GM19452 (cell line): ENCODE measurements around the gene BRSK2.
"Not testable (repeated sequence)": the region's sequence is repeated elsewhere in the genome, so short reads cannot be mapped to it uniquely, and the experiment has no call there.

Experiments
- ATAC-seq: cut with Tn5 transposase; IDR thresholded peaks from one replicate; pipeline ENCODE4 v1.9.1; 2021; ENCODE audit not compliant: unreplicated experiment

Gene BRSK2

DNA sequence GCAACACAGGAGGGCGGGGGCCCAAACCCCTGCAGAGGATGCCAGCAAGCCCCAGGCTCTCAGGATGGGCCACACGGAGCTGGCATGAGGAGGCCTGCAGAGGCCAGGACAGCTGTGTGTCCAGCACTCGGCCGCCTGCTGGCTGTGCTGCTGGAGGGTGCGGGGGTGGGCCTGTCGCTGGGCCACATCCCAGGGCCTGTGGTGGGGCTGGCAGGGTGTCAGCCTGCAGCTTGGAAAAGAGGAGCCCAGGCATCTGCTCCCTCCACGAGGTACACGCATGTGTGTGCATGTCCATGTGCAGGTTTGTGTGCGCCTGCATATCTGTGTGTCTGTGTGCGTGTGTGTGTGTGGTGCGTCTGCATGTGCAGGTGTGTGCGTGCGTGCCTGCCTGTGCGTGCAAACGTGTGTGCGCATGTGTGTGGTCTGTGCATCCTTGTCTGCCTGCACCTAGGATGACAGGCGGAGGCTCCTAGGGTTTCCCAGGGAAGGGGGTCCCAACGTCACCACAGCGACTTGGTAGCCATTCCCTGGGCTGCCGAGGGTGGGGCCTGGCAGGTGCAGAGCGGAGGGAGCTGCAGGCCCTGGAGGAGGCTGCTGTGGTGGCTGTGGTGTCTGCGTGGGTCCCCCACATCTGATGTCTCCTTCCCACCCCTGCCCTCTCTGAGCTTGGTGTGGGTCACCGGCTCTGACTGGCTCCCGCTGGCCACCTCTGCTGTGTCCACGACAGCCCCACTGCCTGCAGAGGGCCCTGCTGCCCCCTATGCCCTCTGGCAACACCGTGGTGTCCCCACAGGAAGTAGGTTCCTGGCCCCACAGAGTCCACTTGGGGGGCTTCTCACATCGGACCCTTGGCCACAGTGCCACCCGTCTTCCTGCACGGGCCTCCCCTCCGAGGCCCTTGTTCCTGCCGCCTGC, 17.1 kb downstream of the BRSK2 start:
- ATAC-seq: no peak

DNA sequence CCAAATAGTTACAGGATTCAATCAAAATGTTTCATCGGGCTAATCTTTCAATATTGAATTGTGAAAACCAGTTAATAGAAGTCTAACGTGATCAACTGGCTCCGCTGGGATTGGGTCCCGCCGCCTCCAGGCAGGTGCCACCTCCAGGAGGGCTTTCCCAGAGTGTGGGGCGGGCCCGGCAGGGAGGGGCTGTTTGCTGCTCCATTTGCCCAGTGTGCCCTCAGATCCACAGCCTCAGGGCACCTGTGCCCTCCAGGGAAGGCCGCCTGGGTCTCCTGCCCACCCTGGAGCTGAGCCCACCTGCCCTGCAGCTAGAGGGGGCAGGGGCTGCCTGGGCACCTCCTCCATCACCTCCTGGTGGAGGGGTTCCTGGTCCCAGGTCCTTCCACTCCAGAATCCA, 17.9 kb downstream of the BRSK2 start:
- ATAC-seq: no peak

DNA sequence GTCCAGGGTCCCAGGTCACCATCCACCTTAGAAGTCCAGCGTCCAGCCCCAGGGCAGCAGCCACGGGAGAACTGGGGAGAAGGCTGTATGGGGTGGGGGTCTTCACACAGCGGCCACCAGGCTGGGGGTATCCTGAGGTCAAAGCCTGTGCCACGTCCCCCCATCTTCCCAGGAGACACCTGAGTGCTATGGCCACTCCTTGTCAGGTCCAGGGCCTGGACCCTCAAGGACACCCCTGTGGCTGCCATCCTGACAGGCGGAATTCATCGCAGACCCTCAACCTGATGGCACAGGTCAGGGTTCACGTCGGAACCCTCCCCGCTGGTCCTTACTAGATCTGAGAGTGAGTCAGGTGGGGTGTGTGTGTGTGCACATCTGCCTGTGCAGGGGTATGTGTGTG, 18.6 kb downstream of the BRSK2 start:
- no peak for ATAC-seq

DNA sequence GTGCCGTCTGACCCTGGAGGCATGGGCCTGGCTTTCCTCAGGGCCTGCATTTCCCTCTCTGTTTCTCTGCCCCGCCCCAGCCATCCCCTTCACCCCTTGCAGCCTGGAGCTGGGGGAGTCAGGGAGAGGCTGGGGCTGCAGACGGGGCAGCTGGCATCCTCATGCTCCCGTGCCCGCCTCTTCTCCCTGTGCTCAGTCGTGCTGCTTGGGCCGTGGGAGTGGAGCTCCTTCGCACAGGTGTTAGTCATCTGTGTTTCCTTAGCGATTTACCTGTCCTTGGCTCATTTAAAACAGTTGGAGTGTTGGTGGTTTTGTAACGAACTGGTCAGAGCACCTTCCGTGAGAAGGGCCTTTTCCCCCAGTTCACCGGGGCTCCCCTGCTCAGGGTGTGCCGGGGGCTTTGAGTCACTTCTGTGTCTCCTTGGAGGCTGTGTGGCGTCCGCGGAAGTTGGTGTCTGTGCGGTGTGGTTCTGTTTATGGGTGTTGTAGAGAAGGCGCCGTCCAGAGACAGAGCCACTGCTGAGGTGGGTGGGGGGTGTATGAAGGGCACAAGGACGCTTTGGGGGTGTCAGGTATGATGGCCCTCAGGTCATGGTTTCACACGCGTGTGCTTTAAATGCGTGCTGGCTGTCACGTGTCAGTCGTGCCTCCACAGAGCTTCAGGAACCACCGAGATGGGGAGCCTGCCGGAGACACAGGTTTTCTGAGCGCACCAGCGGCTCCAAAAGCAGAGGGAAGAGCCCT, 19.5 kb downstream of the BRSK2 start:
- no peak for ATAC-seq

DNA sequence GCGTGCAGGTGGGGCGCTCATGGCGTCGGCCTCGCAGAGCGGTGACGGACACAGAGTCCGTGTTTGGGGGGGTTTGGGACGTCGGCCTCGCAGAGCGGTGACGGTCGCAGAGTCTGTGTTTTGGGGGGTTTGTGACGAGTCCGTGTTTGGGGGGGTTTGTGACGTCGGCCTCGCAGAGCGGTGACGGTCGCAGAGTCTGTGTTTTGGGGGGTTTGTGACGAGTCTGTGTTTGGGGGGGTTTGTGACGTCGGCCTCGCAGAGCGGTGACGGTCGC, 20.1 kb downstream of the BRSK2 start:
- ATAC-seq: not testable (repeated sequence)

DNA sequence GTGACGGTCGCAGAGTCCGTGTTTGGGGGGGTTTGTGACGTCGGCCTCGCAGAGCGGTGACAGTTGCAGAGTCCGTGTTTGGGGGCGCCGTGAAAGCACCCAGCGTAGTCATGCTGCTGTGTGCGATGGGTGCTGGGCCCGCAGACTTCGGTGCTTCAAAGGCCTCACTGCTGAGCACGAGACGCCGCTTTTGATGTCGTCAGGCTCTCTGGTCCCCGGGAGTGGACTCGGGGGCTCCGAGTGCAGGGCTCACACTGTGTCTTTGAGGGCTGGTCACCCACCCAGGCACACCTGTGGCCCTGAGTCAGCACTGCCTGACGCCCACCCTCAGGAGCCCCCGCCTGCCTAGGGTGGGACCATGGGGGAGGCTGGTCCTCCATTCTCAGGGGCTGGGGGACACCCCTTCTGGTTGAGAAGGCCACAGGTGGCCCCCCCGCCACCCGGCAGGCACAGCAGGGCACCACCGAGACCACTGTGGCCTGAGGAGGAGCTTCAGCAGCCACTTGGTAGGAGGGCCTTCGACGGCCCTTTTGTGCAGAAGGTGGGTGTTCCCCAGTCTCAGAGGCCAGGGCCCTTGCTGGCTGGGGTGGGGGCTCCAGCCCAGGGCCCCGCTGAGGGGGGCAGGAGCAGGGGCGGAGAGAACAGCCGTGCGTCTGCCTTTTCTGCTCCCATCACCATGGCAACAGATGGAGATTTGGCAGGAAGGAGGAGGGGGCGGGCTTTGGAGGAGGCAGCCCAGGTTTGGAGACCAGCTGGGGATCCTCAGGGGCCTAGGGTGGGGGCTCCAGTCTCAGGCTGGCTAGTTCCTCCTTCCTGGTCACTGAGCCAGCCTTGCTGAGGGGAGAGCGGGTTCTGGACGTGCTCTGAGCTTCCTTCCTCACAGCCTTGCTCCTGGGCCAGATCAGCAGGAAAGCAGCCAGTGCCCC, 20.9 kb downstream of the BRSK2 start:
- ATAC-seq: no peak

DNA sequence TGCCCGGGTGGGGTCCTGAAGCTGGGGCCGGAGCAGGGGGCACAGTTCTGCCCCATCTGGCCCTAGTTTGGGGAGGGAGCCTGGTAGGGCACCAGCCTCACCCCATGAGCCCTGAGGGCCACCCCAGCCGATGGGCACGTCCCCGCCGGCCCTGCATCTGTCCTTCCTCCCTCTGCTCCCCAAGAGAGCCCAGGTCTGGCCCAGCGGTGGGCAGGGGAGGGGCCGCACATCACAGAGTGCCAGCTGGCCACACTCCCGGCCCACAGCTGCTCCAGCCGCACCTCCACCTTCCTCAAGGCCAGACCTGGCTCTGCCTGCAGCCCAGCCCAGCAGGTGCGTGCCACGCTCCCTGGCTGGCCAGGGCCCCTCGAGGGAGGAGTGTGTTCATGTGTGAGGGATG, 21.6 kb downstream of the BRSK2 start:
- no peak for ATAC-seq

DNA sequence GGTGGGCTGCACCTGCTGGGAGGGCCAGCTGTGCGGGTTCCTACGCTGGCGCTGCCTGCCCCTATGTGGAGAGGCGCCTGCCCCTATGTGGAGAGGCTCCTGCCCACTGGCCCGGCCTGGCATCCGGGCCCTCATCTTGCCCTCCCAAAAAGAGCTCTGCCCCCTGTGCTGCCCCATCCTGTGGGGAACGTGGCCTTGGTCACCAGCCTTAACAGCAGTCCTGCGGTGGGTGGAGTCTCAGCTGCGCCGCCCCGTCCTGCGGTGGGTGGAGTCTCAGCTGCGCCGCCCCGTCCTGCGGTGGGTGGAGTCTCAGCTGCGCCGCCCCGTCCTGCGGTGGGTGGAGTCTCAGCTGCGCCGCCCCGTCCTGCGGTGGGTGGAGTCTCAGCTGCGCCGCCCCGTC, 22.0 kb downstream of the BRSK2 start:
- not testable (repeated sequence) for ATAC-seq

DNA sequence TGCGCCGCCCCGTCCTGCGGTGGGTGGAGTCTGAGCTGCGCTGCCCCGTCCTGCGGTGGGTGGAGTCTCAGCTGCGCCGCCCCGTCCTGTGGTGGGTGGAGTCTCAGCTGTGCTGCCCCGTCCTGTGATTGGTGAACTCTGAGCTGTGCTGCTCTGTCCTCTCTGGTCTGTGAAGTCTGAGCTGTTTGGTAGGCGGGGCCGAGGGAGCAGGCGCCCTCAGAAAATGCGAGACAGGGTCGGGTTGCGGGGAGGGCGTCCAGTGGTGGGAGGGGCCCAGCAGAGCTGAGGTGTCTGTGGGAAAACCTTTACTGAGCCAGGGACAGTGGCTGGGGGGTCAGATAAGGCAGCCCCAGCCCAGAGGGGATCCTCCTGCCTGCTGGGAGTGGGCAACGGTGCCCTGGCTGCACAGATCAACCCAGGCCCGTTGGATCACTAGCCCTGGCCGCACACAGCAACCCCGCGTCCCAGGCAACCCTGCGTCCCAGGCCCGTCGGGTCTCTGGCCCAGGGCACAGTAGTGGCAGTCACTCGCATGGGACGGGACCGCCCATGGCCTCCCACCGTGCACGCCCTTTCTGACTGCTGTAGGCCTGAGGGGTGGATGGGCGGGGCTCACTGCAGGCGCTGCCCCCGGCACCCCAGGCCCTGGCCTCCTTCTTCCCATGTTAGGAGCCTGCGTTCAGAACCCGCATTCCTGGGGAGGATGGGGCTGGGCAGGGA, 22.8 kb downstream of the BRSK2 start:
- no peak for ATAC-seq

DNA sequence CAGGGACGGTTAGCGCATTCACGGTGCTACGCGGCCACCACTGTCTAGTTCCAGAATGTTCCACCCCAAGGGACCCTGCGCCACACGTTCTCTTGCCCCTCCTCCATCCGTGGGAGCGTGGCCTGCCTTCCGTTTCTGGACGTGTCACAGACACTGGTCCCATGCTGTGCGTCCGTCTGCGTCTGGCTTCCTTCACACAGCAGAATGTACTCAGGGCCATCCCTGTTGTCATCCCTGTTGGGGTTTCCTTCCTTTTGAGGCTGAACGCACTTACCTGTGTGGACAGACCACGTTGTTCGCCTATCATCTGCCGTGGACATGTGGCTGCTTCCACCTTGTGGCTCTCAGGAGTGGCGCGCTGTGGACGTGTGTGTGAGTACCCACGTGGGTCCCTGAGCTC, 24.9 kb downstream of the BRSK2 start:
- no peak for ATAC-seq

DNA sequence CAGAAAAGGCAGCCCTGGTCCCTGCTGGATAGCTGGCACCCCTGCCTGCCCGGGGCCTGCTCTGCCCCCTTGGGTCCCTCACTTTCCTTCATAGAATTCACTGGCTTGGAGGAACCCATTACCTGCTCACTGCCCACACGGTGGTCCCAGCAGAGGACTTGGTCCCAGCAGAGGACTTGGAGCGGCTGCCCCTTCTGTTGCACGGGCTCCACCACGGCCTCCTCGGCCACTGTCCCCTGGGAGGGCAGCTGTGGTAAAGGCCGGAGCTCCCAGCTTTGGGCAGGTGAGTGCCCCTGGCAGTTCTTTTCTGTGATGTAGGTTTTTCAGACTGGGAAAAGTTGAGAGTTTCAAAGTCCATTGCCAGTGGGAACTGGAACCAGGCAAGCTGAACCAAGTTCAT, 25.9 kb downstream of the BRSK2 start:
- no peak for ATAC-seq

DNA sequence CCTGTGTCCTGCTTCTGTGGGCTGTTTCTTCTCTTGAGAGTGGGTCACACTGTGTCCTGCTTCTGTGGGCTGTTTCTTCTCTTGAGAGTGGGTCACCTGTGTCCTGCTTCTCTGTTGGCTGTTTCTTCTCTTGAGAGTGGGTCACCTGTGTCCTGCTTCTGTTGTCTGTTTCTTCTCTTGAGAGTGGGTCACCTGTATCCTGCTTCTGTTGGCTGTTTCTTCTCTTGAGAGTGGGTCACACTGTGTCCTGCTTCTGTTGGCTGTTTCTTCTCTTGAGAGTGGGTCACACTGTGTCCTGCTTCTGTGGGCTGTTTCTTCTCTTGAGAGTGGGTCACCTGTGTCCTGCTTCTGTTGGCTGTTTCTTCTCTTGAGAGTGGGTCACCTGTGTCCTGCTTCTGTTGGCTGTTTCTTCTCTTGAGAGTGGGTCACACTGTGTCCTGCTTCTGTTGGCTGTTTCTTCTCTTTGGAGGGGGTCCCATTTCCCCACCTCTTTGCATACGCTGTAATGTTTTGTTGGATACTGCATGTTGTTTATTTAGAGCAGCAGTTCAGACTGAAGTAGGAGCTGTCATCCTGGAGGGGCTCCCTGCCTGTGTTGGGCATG, 28.6 kb downstream of the BRSK2 start:
- ATAC-seq: not testable (repeated sequence)

DNA sequence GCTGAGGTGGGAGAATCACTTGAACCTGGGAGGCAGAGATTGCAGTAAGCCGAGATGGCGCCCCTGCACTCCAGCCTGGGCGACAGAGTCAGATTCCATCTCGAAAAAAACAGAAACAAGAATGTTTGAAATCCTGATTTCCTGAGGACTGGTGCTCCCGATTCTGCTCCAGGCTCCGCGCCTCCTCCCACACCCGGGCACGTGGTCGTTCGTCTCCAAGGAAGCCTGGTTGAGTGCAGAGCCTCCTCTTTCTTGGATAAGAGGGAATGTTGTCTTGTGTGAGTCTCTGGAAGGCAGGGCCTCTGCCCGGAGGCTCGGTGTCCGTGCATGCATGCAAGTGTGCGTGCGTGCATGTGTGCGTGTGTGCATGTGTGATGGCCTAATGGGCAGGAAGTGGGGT, 30.1 kb downstream of the BRSK2 start:
- no peak for ATAC-seq

DNA sequence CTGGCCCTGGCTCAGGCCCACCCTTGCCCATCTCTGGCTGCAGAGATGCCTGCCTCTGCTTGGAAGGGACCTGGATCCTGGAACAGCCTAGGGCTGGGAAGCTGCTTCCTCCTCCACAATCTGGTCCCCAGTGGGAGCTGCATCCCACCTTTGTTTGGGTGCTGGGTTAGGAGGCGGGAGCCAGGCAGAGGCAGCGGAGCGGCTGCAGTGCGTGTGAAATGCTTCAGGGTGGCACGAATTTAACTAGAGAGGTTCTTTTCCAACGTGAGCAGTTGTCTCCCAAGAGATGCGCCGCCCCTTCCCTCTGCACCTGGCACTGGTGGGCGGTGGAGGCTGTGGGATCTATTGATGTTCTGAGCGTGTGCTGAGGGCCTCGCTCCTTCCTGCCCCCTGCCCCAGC, 31.6 kb downstream of the BRSK2 start:
- no peak for ATAC-seq

DNA sequence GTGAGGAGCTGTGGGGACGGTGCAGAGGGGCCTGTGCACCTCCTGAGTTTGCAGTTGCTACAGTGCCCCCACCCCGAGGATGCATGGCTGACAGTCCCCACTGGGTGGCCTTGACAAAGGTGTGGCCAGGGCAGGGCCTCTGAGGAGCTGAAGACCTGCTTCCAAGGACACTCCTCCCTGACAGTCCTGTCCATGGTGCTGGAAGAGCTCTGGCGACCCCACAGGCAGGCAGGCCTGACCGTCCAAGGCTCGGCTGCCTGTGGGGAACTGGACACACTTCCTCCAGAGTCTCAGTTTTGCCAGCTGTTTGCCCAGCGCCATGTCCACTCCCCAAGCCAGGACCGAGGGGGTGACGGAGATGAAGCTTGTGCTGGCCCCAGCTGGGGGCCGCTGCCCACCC, 32.7 kb downstream of the BRSK2 start:
- ATAC-seq: no peak

DNA sequence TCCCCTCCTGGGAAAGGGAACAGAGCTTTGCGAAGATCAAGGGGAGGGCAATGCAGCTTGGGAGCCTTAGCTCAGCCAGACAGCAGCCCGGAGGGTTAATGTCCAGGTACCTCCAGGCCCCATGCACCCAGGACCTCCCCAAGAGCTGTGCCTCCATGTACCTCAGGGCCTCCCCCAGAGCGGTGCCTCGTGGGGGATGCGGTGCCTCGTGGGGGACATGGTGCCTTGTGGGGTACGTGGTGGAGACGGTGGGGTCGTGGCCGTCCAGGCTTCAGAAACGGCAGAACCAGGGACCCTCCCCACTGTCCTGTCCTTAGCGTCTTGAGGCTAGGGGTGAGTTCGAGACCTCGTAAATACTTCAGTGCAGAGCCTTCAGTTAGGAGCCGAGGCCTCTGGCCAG, 33.2 kb downstream of the BRSK2 start:
- ATAC-seq: no peak

DNA sequence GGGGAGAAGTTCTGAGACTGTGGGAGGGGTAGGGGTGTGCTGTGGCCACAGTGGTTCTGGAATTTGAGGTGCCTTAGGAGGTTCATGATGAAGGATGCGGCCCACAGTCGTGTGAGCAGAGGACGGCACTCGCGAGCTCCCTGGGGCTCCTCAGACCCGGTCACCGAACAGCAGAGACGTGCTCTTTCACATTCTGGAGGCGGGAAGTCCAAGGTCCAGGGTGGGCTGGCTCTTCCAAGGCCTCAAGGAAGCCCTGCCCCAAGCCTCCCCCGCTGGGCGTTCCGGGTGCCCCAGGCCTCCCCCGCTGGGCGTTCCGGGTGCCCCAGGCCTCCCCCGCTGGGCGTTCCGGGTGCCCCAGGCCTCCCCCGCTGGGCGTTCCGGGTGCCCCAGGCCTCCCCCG, 33.7 kb downstream of the BRSK2 start:
- ATAC-seq: not testable (repeated sequence)

DNA sequence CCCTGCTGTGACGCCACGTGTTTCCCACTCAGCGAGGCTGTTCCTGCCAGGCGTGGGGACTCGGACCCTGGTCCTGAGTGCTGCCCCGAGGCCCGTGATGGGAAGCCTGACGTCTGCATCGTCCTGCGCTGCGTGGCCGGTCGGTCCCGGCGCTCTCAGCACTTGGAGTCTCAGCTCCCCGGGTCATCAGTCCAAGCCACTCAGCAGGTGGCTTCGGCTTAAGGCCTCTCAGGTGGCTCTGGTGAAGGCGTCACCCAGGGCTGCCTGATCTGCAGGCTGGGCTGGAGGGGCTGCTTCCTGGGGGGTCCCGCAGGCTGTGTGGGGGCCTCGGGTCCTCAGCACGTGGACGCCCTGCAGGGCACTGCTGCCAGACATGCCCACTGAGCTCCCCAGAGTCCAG, 35.3 kb downstream of the BRSK2 start:
- ATAC-seq: no peak

DNA sequence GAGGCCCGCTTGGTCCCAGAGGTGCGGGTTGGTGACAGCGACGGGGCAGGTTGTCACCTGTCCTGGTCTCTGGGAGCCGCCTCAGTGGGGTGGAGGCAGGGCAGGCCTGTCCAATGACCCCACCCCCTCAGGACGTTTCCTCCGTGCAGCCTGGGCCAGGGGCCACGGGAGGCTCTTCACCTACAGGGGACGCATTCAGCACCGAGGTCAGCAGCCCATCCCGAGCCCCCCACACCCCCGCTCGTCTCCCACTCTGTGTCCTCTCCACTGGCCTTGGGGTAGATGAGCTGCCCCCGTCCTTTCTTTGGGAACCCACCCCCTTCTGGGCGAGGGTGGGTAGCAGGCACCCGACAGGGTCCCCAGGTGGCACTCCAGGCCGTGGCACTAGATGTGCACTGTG, 35.7 kb downstream of the BRSK2 start:
- no peak for ATAC-seq

DNA sequence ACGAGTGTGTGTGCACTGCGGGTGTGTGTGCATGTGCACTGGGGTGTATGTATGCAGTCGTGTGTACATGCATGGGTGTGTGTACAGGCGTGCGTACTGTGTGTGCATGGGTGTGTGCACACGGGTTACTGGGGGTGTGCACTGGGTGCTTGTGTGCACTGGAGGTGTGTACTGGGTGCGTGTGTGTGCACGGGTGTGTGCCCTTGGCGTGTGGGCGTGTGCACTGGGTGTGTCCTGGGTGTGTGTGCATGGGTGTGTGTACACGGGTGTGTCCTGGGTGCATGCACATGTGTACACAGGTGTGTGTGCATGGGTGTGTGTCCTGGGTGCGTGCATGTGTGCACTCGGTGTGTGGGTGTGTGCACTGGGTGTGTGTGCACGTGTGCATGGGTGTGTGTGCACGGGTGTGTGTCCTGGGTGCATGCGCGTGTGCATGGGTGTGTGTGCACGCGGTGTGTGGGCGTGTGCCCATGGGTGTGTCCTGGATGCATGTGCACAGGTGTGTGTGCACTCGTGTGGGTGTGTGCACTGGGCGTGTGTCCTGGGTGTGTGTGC, 39.1 kb downstream of the BRSK2 start:
- no peak for ATAC-seq
